Right lung (tissue), 5 donors: ENCODE data around the gene KCNA5. TPM values are rescaled to one million over a fixed set of nuclear protein-coding genes. Genes with fewer than 3 reads are reported as not detected.

ENCODE experiments used
- polyA plus RNA-seq, 5 donors: library from polyadenylated mRNA; unstranded; fragments of 120-200 nt; gene quantifications; one replicate each; pipeline versions ENCODE4 v1.2.1 to v1.2.3, GENCODE V29; 2013; ENCODE audit warnings: inconsistent platforms in 1 of 5, low replicate concordance in 1 of 5; ENCODE audit not compliant: insufficient read length in 5 of 5, insufficient read depth in 1 of 5

The KCNA5 gene
- polyA plus RNA-seq, 5 donors = 0.39 to 1.8 (median 1.3) TPM

Other genes with a start within 250 kb of the KCNA5 start
- gene KCNA1, start 134.0 kb upstream of the KCNA5 start, polyA plus RNA-seq = under 1 TPM in 1 of 5 donors, not detected in 4; 0.08 TPM